Measurements from ENCODE around the gene WBP2.
"Not testable (repeated sequence)": the region's sequence is repeated elsewhere in the genome, so short reads cannot be mapped to it uniquely, and the experiment has no call there.

WBP2 gene

GRCh38 chr17:75885860-75886259 is 30.7 kb upstream of the WBP2 start:
- H3K4me3 ChIP-seq (ENCODE audit: low read length in 2 of 2); H3K27me3 ChIP-seq (ENCODE audit: control insufficient read depth in 1 of 2, insufficient read depth in 2 of 2, low read length in 2 of 2); H3K9me3 ChIP-seq (ENCODE audit: control insufficient read depth in 2 of 2, low read length in 2 of 2); H3K4me1 ChIP-seq (ENCODE audit: control insufficient read depth, insufficient read depth, low read length); H3K27ac ChIP-seq (ENCODE audit: low read length); H3K9ac ChIP-seq (ENCODE audit: low read length in 2 of 2): not testable (repeated sequence)
- H3K36me3 ChIP-seq (ENCODE audit: control insufficient read depth in 2 of 2, insufficient read depth in 2 of 2, low read length in 2 of 2) = peaks cover 10 to 12% of the 10 kb centered on the region in 2 donors

- H3K27ac ChIP-seq (ENCODE audit: low read length) = no peak overlapping the region
- H3K4me3 ChIP-seq (ENCODE audit: low read length in 2 of 2) = no peak overlapping the region
- H3K9me3 ChIP-seq (ENCODE audit: control insufficient read depth in 2 of 2, low read length in 2 of 2) = no peaks in the 10 kb centered on the region
- H3K4me1 ChIP-seq (ENCODE audit: control insufficient read depth, insufficient read depth, low read length) = no peaks in the 10 kb centered on the region
- H3K27me3 ChIP-seq (ENCODE audit: control insufficient read depth in 1 of 2, insufficient read depth in 2 of 2, low read length in 2 of 2) = no peaks in the 10 kb centered on the region
- no peak overlapping the region for H3K9ac ChIP-seq (ENCODE audit: low read length in 2 of 2)
- peaks cover 7 to 9% of the 10 kb centered on the region in 2 donors for H3K36me3 ChIP-seq (ENCODE audit: control insufficient read depth in 2 of 2, insufficient read depth in 2 of 2, low read length in 2 of 2)
These were observed 30.3 kb upstream of the WBP2 start for GRCh38 chr17:75885431-75885830.

GRCh38 chr17:75881678-75882454 is 26.7 kb upstream of the WBP2 start:
- H3K4me3 ChIP-seq (ENCODE audit: low read length in 2 of 2) = no peak overlapping the region
- H3K27ac ChIP-seq (ENCODE audit: low read length) = no peak overlapping the region
- no peak overlapping the region for H3K9ac ChIP-seq (ENCODE audit: low read length in 2 of 2)
- no peaks in the 10 kb centered on the region for H3K9me3 ChIP-seq (ENCODE audit: control insufficient read depth in 2 of 2, low read length in 2 of 2)
- H3K27me3 ChIP-seq (ENCODE audit: control insufficient read depth in 1 of 2, insufficient read depth in 2 of 2, low read length in 2 of 2) = no peaks in the 10 kb centered on the region
- H3K36me3 ChIP-seq (ENCODE audit: control insufficient read depth in 2 of 2, insufficient read depth in 2 of 2, low read length in 2 of 2) = no peaks in the 10 kb centered on the region
- H3K4me1 ChIP-seq (ENCODE audit: control insufficient read depth, insufficient read depth, low read length) = peaks cover 10% of the 10 kb centered on the region

- H3K27ac ChIP-seq (ENCODE audit: low read length) = no peak overlapping the region
- peaks cover 26% of the 10 kb centered on the region for H3K4me1 ChIP-seq (ENCODE audit: control insufficient read depth, insufficient read depth, low read length)
- no peak overlapping the region for H3K4me3 ChIP-seq (ENCODE audit: low read length in 2 of 2)
- peaks cover 0 to 2% of the 10 kb centered on the region in 2 donors for H3K36me3 ChIP-seq (ENCODE audit: control insufficient read depth in 2 of 2, insufficient read depth in 2 of 2, low read length in 2 of 2)
- H3K9me3 ChIP-seq (ENCODE audit: control insufficient read depth in 2 of 2, low read length in 2 of 2) = no peaks in the 10 kb centered on the region
- H3K9ac ChIP-seq (ENCODE audit: low read length in 2 of 2) = no peak overlapping the region
- no peaks in the 10 kb centered on the region for H3K27me3 ChIP-seq (ENCODE audit: control insufficient read depth in 1 of 2, insufficient read depth in 2 of 2, low read length in 2 of 2)
These were observed 25.1 kb upstream of the WBP2 start for GRCh38 chr17:75880266-75880665.

- no peaks in the 10 kb centered on the region for H3K9me3 ChIP-seq (ENCODE audit: control insufficient read depth in 2 of 2, low read length in 2 of 2)
- H3K4me1 ChIP-seq (ENCODE audit: control insufficient read depth, insufficient read depth, low read length) = peaks cover 45% of the 10 kb centered on the region
- H3K27me3 ChIP-seq (ENCODE audit: control insufficient read depth in 1 of 2, insufficient read depth in 2 of 2, low read length in 2 of 2) = no peaks in the 10 kb centered on the region
- H3K27ac ChIP-seq (ENCODE audit: low read length) = peak within 1 kb of the TSS; percentile 93
- H3K9ac ChIP-seq (ENCODE audit: low read length in 2 of 2) = peak within 1 kb of the TSS; percentile 84 to 99
- H3K4me3 ChIP-seq (ENCODE audit: low read length in 2 of 2) = peak within 1 kb of the TSS; percentile 70 to 88
- H3K36me3 ChIP-seq (ENCODE audit: control insufficient read depth in 2 of 2, insufficient read depth in 2 of 2, low read length in 2 of 2) = peaks cover 4 to 12% of the 10 kb centered on the region in 2 donors
These were observed 23.3 kb upstream of the WBP2 start, which contains the start of gene TRIM47 for GRCh38 chr17:75878174-75878998. TSS of gene TRIM47 (minus strand) at chr17:75878581. CDS start at chr17:75878548, 33 bp downstream.

- Histone ChIP-seq H3K27ac (ENCODE audit: low read length) (peak overlapping the region; percentile 93), H3K36me3 (ENCODE audit: control insufficient read depth in 2 of 2, insufficient read depth in 2 of 2, low read length in 2 of 2) (peaks cover 4 to 12% of the 10 kb centered on the region in 2 donors), H3K9me3 (ENCODE audit: control insufficient read depth in 2 of 2, low read length in 2 of 2) (no peaks in the 10 kb centered on the region), H3K4me3 (ENCODE audit: low read length in 2 of 2) (peak overlapping the region; percentile 70 to 88), H3K4me1 (ENCODE audit: control insufficient read depth, insufficient read depth, low read length) (peaks cover 51% of the 10 kb centered on the region), H3K9ac (ENCODE audit: low read length in 2 of 2) (peak overlapping the region; percentile 84 to 99), H3K27me3 (ENCODE audit: control insufficient read depth in 1 of 2, insufficient read depth in 2 of 2, low read length in 2 of 2) (no peaks in the 10 kb centered on the region)
These were observed 22.6 kb upstream of the WBP2 start for GRCh38 chr17:75877752-75878173.

- no peaks in the 10 kb centered on the region for H3K27me3 ChIP-seq (ENCODE audit: control insufficient read depth in 1 of 2, insufficient read depth in 2 of 2, low read length in 2 of 2)
- no peaks in the 10 kb centered on the region for H3K9me3 ChIP-seq (ENCODE audit: control insufficient read depth in 2 of 2, low read length in 2 of 2)
- peak overlapping the region; percentile 70 to 88 for H3K4me3 ChIP-seq (ENCODE audit: low read length in 2 of 2)
- H3K36me3 ChIP-seq (ENCODE audit: control insufficient read depth in 2 of 2, insufficient read depth in 2 of 2, low read length in 2 of 2) = peaks cover 4 to 12% of the 10 kb centered on the region in 2 donors
- peak overlapping the region; percentile 84 to 99 for H3K9ac ChIP-seq (ENCODE audit: low read length in 2 of 2)
- peaks cover 57% of the 10 kb centered on the region for H3K4me1 ChIP-seq (ENCODE audit: control insufficient read depth, insufficient read depth, low read length)
- H3K27ac ChIP-seq (ENCODE audit: low read length) = peak overlapping the region; percentile 93
These were observed 22.0 kb upstream of the WBP2 start for GRCh38 chr17:75876938-75877751.

GRCh38 chr17:75876190-75876937 is 21.2 kb upstream of the WBP2 start:
- Histone ChIP-seq H3K4me1 (ENCODE audit: control insufficient read depth, insufficient read depth, low read length) (peaks cover 57% of the 10 kb centered on the region), H3K27ac (ENCODE audit: low read length) (peak overlapping the region; percentile 93), H3K36me3 (ENCODE audit: control insufficient read depth in 2 of 2, insufficient read depth in 2 of 2, low read length in 2 of 2) (peaks cover 4 to 12% of the 10 kb centered on the region in 2 donors), H3K9me3 (ENCODE audit: control insufficient read depth in 2 of 2, low read length in 2 of 2) (no peaks in the 10 kb centered on the region), H3K9ac (ENCODE audit: low read length in 2 of 2) (peak overlapping the region; percentile 84 to 99), H3K4me3 (ENCODE audit: low read length in 2 of 2) (peak overlapping the region; percentile 70 to 88), H3K27me3 (ENCODE audit: control insufficient read depth in 1 of 2, insufficient read depth in 2 of 2, low read length in 2 of 2) (no peaks in the 10 kb centered on the region)

GRCh38 chr17:75875940-75876189 is 20.7 kb upstream of the WBP2 start:
- Histone ChIP-seq H3K4me1 (ENCODE audit: control insufficient read depth, insufficient read depth, low read length) (peaks cover 58% of the 10 kb centered on the region), H3K27me3 (ENCODE audit: control insufficient read depth in 1 of 2, insufficient read depth in 2 of 2, low read length in 2 of 2) (no peaks in the 10 kb centered on the region), H3K9ac (ENCODE audit: low read length in 2 of 2) (peak overlapping the region; percentile 47 to 99), H3K36me3 (ENCODE audit: control insufficient read depth in 2 of 2, insufficient read depth in 2 of 2, low read length in 2 of 2) (peaks cover 4 to 12% of the 10 kb centered on the region in 2 donors), H3K4me3 (ENCODE audit: low read length in 2 of 2) (peak overlapping the region; percentile 70 to 88), H3K9me3 (ENCODE audit: control insufficient read depth in 2 of 2, low read length in 2 of 2) (no peaks in the 10 kb centered on the region), H3K27ac (ENCODE audit: low read length) (peak overlapping the region; percentile 93)
